ENCODE data around the gene SLC25A15.
"Not testable (repeated sequence)": the region's sequence is repeated elsewhere in the genome, so short reads cannot be mapped to it uniquely, and the experiment has no call there.

Gene SLC25A15

DNA sequence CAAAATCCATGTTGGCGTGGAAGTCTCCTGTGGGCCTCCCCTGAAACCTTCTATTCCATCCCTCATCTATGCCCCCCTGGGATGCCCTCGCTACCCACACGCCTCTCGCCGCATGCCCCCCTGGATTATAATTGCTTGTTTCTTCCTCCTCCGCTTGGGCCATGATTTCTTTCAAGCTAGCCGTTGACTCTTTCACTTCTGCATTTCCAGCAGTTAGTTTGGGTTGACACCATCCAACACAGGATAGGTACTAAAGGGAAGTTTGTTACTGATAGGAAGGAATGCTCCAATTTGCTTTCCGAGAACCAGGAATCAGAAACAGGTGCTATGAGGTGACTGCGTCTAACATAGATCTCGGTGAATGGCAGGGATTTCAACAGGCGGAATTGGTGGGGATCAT lies 7.7 kb upstream of the SLC25A15 start:
- intact Hi-C loops (cut with DNase I; ENCODE audit: low total_unique reads) = loop anchor here (10.0 kb wide), 1 partner anchor 143 kb away; no protein-coding TSS in a partner anchor

DNA sequence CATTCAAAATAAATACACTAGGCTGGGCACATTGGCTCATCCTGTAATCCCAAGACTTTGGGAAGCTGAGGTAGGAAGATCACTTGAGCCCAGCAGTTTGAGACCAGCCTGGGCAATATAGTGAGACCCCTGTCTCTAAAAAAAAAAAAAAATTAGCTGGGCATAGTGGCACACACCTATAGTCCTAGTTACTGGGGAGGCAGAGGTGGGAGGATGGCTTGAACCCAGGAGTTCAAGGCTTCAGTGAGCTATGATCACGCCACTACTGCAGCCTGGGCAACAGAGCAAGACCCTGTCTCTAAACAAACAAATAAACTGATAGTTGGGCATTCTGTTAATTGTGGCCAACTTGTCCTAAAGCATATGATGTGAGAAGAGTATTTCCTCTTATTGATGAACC lies 6.4 kb upstream of the SLC25A15 start:
- not testable (repeated sequence) for H3K27me3 ChIP-seq, H3K36me3 ChIP-seq, H3K27ac ChIP-seq, H3K4me1 ChIP-seq, H3K9me3 ChIP-seq, DNase-seq, H3K4me3 ChIP-seq
- intact Hi-C loops (cut with DNase I; ENCODE audit: low total_unique reads) = loop anchor here (10.0 kb wide), 1 partner anchor 142 kb away; no protein-coding TSS in a partner anchor

More for the DNA sequence above, 7.7 kb upstream of the SLC25A15 start:
- no peaks in the 10 kb centered on the region for H3K27me3 ChIP-seq
- H3K9me3 ChIP-seq = no peaks in the 10 kb centered on the region
- TF ChIP-seq, protein P1, sequence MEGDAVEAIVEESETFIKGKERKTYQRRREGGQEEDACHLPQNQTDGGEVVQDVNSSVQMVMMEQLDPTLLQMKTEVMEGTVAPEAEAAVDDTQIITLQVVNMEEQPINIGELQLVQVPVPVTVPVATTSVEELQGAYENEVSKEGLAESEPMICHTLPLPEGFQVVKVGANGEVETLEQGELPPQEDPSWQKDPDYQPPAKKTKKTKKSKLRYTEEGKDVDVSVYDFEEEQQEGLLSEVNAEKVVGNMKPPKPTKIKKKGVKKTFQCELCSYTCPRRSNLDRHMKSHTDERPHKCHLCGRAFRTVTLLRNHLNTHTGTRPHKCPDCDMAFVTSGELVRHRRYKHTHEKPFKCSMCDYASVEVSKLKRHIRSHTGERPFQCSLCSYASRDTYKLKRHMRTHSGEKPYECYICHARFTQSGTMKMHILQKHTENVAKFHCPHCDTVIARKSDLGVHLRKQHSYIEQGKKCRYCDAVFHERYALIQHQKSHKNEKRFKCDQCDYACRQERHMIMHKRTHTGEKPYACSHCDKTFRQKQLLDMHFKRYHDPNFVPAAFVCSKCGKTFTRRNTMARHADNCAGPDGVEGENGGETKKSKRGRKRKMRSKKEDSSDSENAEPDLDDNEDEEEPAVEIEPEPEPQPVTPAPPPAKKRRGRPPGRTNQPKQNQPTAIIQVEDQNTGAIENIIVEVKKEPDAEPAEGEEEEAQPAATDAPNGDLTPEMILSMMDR (IDR thresholded peaks at IDR 0.05) = no peak
- H3K36me3 ChIP-seq = no peaks in the 10 kb centered on the region
- no peak overlapping the region for H3K27ac ChIP-seq
- DNase-seq = no peak
- H3K4me3 ChIP-seq = no peak overlapping the region
- peaks cover 0 to 8% (median 2%) of the 10 kb centered on the region in 4 donors for H3K4me1 ChIP-seq

DNA sequence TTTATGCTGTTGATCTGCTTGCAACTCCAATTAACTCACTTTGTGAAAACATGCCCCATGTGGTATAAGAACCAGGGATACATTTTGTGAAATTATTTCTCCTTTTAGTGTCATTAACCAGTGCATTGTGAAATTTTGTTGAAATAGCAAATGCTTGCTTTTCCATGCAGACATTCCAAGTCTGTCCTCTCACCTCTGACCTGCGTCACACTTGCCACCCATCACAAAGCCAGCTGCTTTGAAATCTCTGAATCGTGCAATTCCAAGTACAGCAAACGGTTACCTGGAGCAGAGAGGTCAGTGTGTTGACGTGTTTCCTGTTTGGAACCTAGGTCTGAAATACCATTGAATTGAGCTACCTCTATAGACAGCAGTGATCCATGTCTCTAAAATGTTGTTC lies 4.9 kb upstream of the SLC25A15 start:
- Histone ChIP-seq H3K4me3 (no peak overlapping the region), H3K27me3 (no peaks in the 10 kb centered on the region), H3K27ac (no peak overlapping the region), H3K4me1 (peaks cover 0 to 4% (median 0%) of the 10 kb centered on the region in 4 donors), H3K9me3 (no peaks in the 10 kb centered on the region), H3K36me3 (no peaks in the 10 kb centered on the region)
- TF ChIP-seq, protein P1 (IDR thresholded peaks at IDR 0.05) = no peak
- no peak for DNase-seq
- intact Hi-C loops (cut with DNase I; ENCODE audit: low total_unique reads) = loop anchor here (10.0 kb wide), 1 partner anchor 140 kb away; no protein-coding TSS in a partner anchor

DNA sequence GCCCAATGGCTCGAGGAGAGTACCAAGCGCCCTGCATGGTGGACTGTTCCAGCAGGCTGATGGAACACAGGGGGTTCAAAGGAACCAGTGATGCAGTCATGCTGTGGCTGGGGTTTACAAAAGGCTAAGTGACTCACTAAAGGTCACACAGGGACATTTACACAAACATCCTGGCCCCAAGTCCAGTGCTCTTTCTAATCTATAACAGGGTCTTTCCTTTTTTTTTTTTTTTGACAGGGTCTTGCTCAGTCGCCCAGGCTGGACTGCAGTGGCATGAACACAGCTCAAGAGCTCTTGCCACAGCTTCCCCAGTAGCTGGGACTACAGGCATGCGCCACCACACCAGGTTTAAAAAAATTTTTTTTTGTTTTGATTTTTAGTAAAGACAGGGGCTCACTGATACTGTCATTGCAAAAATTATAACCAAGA lies 2.8 kb upstream of the SLC25A15 start:
- H3K9me3 ChIP-seq = no peaks in the 10 kb centered on the region
- no peak overlapping the region for H3K27ac ChIP-seq
- intact Hi-C loops (cut with DNase I; ENCODE audit: low total_unique reads) = loop anchor here (10.0 kb wide), 1 partner anchor 138 kb away; no protein-coding TSS in a partner anchor
- no peaks in the 10 kb centered on the region for H3K36me3 ChIP-seq
- TF ChIP-seq, protein P1 (IDR thresholded peaks at IDR 0.05) = no peak
- no peak for DNase-seq
- no peaks in the 10 kb centered on the region for H3K27me3 ChIP-seq
- peaks cover 0 to 13% (median 4%) of the 10 kb centered on the region in 4 donors for H3K4me1 ChIP-seq
- H3K4me3 ChIP-seq = no peak overlapping the region

DNA sequence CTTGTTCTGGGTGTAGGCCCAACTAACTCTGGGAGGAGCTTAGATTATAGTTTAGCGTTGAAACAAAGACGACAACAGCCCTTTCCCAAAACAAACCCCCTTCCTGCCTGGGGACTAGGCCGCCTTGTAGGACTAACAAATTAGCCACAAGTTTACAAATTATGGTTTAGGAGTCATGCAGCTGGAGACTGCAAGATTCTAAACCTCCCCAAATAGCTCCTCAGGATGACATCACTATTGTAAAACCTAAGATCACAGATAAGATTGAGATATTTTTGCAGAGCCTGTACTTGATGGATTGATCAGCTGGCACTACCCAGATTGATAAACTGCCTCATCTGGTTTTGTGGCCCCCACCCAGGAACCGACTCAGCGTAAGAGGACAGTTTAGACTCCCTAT lies 2.3 kb upstream of the SLC25A15 start:
- H3K27ac ChIP-seq = no peak overlapping the region
- peaks cover 0 to 13% (median 4%) of the 10 kb centered on the region in 4 donors for H3K4me1 ChIP-seq
- no peak for DNase-seq
- no peaks in the 10 kb centered on the region for H3K9me3 ChIP-seq
- H3K36me3 ChIP-seq = no peaks in the 10 kb centered on the region
- H3K27me3 ChIP-seq = no peaks in the 10 kb centered on the region
- intact Hi-C loops (cut with DNase I; ENCODE audit: low total_unique reads) = loop anchor here (10.0 kb wide), 1 partner anchor 138 kb away; no protein-coding TSS in a partner anchor
- no peak overlapping the region for H3K4me3 ChIP-seq
- TF ChIP-seq, protein P1 (IDR thresholded peaks at IDR 0.05) = no peak

DNA sequence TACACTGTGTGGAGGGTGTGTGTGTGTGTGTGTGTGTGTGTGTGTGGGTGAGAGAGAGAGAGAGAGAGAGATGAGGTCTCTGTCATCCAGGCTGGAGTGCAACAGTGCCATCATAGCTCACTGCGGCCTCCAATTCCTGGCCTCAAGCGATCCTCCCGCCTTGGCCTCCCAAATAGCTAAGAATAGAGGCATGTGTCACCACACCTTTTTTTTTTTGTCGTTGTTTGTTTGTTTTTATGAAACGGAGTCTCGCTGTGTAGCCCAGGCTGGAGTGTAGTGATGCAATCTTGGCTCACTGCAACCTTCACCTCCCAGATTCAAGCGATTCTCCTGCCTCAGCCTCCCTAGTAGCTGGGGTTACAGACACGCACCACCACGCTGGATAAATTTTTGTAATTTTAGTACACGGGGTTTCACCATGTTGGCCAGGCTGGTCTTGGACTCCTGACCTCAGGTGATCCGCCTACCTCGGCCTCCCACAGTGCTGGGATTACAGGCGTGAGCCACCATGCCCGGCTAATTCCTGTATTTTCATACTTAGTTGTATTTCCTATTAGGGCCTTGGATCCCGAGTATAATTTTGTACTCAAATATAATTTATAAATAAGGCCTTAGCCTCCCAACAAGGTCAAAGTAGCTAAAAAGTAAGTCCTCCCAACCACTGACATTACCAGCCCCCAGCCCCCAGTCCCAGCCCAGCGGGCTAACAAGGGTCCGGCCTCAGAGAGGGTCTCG lies 704 bp upstream of the SLC25A15 start:
- not testable (repeated sequence) for H3K27me3 ChIP-seq, H3K36me3 ChIP-seq, DNase-seq, H3K9me3 ChIP-seq
- peak overlapping the region; percentile 80 to 83 for H3K27ac ChIP-seq
- H3K4me1 ChIP-seq = peaks cover 0 to 13% (median 4%) of the 10 kb centered on the region in 4 donors
- peak overlapping the region; percentile 67 to 71 for H3K4me3 ChIP-seq
- intact Hi-C loops (cut with DNase I; ENCODE audit: low total_unique reads) = loop anchor here (10.0 kb wide), 1 partner anchor 136 kb away; no protein-coding TSS in a partner anchor
